HEK293 (cell line): ENCODE data around the gene EBF3.
A peak's percentile ranks its signal among the peaks of the same experiment; 100 is the strongest.

Experiments used
- GLIS1 ChIP-seq: fragments of 450-650 bp; formaldehyde crosslinking; IDR thresholded peaks from 2 replicates; pipeline ENCODE4 v1.5.1; 2016; ENCODE audit warnings: missing biosample characterization, missing genetic modification characterization
- HOXA7 ChIP-seq: sonication (generic); formaldehyde crosslinking; IDR thresholded peaks from 2 replicates; pipeline ENCODE4 v1.8.1; 2022; ENCODE audit warnings: missing genetic modification reagents, borderline replicate concordance
- KLF7 ChIP-seq: fragments of 450-650 bp; formaldehyde crosslinking; IDR thresholded peaks from 2 replicates; pipeline ENCODE4 v1.5.1; 2016; ENCODE audit warnings: missing biosample characterization, missing genetic modification characterization, borderline replicate concordance
- ZBTB17 ChIP-seq: fragments of 450-650 bp; formaldehyde crosslinking; IDR thresholded peaks from 2 replicates; pipeline ENCODE4 v1.5.1; 2016; ENCODE audit warnings: missing biosample characterization, missing genetic modification characterization
- ZBTB7A ChIP-seq: fragments of 450-650 bp; formaldehyde crosslinking; IDR thresholded peaks from 2 replicates; pipeline ENCODE4 v1.5.1; 2016; ENCODE audit warnings: low read depth, missing biosample characterization, missing genetic modification characterization
- ZNF121 ChIP-seq: fragments of 450-650 bp; formaldehyde crosslinking; IDR thresholded peaks from 2 replicates; pipeline ENCODE4 v1.5.1; 2016; ENCODE audit warnings: missing biosample characterization, missing genetic modification characterization
- ZNF174 ChIP-seq: fragments of 450-650 bp; formaldehyde crosslinking; IDR thresholded peaks from 2 replicates; pipeline ENCODE4 v1.5.0; 2017; ENCODE audit warnings: missing biosample characterization, mild to moderate bottlenecking, missing genetic modification characterization
- ZNF221 ChIP-seq: fragments of 450-650 bp; formaldehyde crosslinking; IDR thresholded peaks from 2 replicates; pipeline ENCODE4 v1.5.1; 2017; ENCODE audit warnings: missing biosample characterization, missing genetic modification characterization, borderline replicate concordance
- ZNF302 ChIP-seq: fragments of 450-650 bp; formaldehyde crosslinking; IDR thresholded peaks from 2 replicates; pipeline ENCODE4 v1.5.1; 2016; ENCODE audit warnings: missing biosample characterization, missing genetic modification characterization, low read depth
- ZNF394 ChIP-seq: fragments of 450-650 bp; formaldehyde crosslinking; IDR thresholded peaks from 2 replicates; pipeline ENCODE4 v1.5.1; 2016; ENCODE audit warnings: missing biosample characterization, missing genetic modification characterization, mild to moderate bottlenecking, moderate library complexity, borderline replicate concordance
- ZNF404 ChIP-seq: fragments of 450-650 bp; formaldehyde crosslinking; IDR thresholded peaks from 2 replicates; pipeline ENCODE4 v1.5.1; 2017; ENCODE audit warnings: missing biosample characterization, missing genetic modification characterization
- ZNF416 ChIP-seq: fragments of 450-650 bp; formaldehyde crosslinking; IDR thresholded peaks from 2 replicates; pipeline ENCODE4 v1.5.1; 2016; ENCODE audit warnings: missing biosample characterization, missing genetic modification characterization
- ZNF423 ChIP-seq: fragments of 450-650 bp; formaldehyde crosslinking; IDR thresholded peaks from 2 replicates; pipeline ENCODE4 v1.5.1; 2016; ENCODE audit warnings: missing biosample characterization, missing genetic modification characterization
- ZNF548 ChIP-seq: fragments of 450-650 bp; formaldehyde crosslinking; IDR thresholded peaks from 2 replicates; pipeline ENCODE4 v1.5.1; 2016; ENCODE audit warnings: missing biosample characterization, missing genetic modification characterization
- ZNF549 ChIP-seq: fragments of 450-650 bp; IDR thresholded peaks from 2 replicates; pipeline ENCODE4 v1.5.1; 2018; ENCODE audit warnings: missing biosample characterization, missing genetic modification characterization, mild to moderate bottlenecking, inconsistent platforms, moderate library complexity
- ZNF585B ChIP-seq: fragments of 450-650 bp; formaldehyde crosslinking; IDR thresholded peaks from 2 replicates; pipeline ENCODE4 v1.5.1; 2016; ENCODE audit warnings: missing biosample characterization, missing genetic modification characterization
- ZNF596 ChIP-seq: fragments of 450-650 bp; IDR thresholded peaks from 2 replicates; pipeline ENCODE4 v1.5.0; 2018; ENCODE audit warnings: missing biosample characterization, mild to moderate bottlenecking, missing genetic modification characterization, moderate library complexity
- ZNF76 ChIP-seq: fragments of 450-650 bp; formaldehyde crosslinking; IDR thresholded peaks from 2 replicates; pipeline ENCODE4; 2016; ENCODE audit warnings: low read depth, missing biosample characterization, missing genetic modification characterization, borderline replicate concordance
- ZNF768 ChIP-seq: fragments of 450-650 bp; formaldehyde crosslinking; IDR thresholded peaks from 2 replicates; pipeline ENCODE4 v1.5.1; 2018; ENCODE audit warnings: missing biosample characterization, mild to moderate bottlenecking, missing genetic modification characterization
- ZSCAN23 ChIP-seq: fragments of 450-650 bp; formaldehyde crosslinking; IDR thresholded peaks from 2 replicates; pipeline ENCODE4 v1.5.1; 2016; ENCODE audit warnings: missing biosample characterization, missing genetic modification characterization
- TF ChIP-seq, protein P1 (sequence below): fragments of 450-650 bp; formaldehyde crosslinking; IDR thresholded peaks from 2 replicates; pipeline ENCODE4 v1.5.1; 2017; ENCODE audit warnings: missing biosample characterization, missing genetic modification characterization
- TF ChIP-seq, protein P2 (sequence below): fragments of 450-650 bp; formaldehyde crosslinking; IDR thresholded peaks from 2 replicates; pipeline ENCODE4 v1.5.1; 2016; ENCODE audit warnings: missing biosample characterization, missing genetic modification characterization, borderline replicate concordance
- TF ChIP-seq, protein P3 (sequence below): fragments of 450-650 bp; formaldehyde crosslinking; IDR thresholded peaks from 2 replicates; pipeline ENCODE4; 2016; ENCODE audit warnings: missing biosample characterization, missing genetic modification characterization
- TF ChIP-seq, protein P4 (sequence below): fragments of 450-650 bp; formaldehyde crosslinking; IDR thresholded peaks from 2 replicates; pipeline ENCODE4 v1.5.1; 2017; ENCODE audit warnings: missing biosample characterization, missing genetic modification characterization
- TF ChIP-seq, protein P5 (sequence below): fragments of 450-650 bp; IDR thresholded peaks from 2 replicates; pipeline ENCODE4 v1.5.1; 2018; ENCODE audit warnings: missing biosample characterization, mild to moderate bottlenecking, missing genetic modification characterization
- TF ChIP-seq, protein P6 (sequence below): fragments of 450-650 bp; formaldehyde crosslinking; IDR thresholded peaks from 2 replicates; pipeline ENCODE4 v1.5.1; 2016; ENCODE audit warnings: missing biosample characterization, missing genetic modification characterization
- TF ChIP-seq, protein P7 (sequence below): fragments of 450-650 bp; formaldehyde crosslinking; IDR thresholded peaks from 2 replicates; pipeline ENCODE4 v1.5.1; 2016; ENCODE audit warnings: missing biosample characterization, missing genetic modification characterization

Gene EBF3

DNA sequence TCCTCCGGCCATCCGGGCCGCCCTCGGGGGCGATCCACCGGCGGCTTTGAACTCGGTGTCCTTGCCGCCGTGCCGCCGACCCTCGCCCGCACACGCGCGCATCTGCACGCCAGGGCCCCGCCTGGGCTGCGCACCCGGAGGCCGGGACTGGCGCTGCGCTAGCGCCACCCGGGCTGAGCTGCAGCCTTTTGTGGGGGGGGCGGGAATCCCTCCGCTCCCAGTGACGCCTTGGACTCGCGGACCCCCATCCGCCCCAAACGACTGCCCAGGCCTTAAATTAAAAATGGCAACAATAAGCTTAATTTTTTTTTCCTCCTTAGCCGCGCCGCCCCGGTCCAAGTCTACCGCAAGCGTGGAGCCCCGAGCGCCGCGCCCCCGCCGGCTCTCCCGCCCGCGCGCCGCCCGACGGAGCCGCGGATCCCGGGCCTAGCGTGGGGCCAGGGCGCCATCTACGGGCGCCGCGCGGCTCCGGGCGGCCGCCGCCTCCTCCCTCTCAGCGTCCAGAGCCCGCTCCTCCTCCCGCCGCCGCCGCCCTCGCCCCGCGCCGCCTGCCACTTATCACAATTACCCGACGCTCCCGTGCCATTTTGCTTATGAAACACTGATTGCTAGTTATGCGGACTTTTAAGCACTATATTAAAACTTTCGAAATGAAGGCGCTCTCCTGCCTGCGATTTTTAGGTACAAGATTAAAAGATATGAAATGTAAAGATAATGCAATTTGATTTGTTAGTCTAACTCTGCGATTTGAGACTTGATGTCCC is 7.5 kb upstream of the EBF3 start (continued):
- TF ChIP-seq, protein P1, sequence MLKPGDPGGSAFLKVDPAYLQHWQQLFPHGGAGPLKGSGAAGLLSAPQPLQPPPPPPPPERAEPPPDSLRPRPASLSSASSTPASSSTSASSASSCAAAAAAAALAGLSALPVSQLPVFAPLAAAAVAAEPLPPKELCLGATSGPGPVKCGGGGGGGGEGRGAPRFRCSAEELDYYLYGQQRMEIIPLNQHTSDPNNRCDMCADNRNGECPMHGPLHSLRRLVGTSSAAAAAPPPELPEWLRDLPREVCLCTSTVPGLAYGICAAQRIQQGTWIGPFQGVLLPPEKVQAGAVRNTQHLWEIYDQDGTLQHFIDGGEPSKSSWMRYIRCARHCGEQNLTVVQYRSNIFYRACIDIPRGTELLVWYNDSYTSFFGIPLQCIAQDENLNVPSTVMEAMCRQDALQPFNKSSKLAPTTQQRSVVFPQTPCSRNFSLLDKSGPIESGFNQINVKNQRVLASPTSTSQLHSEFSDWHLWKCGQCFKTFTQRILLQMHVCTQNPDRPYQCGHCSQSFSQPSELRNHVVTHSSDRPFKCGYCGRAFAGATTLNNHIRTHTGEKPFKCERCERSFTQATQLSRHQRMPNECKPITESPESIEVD (tag by site-specific recombination) = no peak
- TF ChIP-seq ZNF549 (tag by site-specific recombination) (no peak), ZNF416 (no peak), GLIS1 (tag by site-specific recombination) (no peak), ZNF302 (tag by site-specific recombination) (no peak), ZNF394 (tag by site-specific recombination) (no peak), ZNF121 (tag by site-specific recombination) (no peak), ZNF423 (tag by site-specific recombination) (peak; percentile 42; the same call in 1 of the 2 replicates), ZNF174 (tag by site-specific recombination) (no peak), ZNF768 (tag by site-specific recombination) (no peak), ZNF221 (tag by site-specific recombination) (no peak), ZNF585B (no peak), ZBTB7A (tag by site-specific recombination) (no peak), ZSCAN23 (tag by site-specific recombination) (no peak), ZBTB17 (tag by site-specific recombination) (peak; percentile 21; the same call in 1 of the 2 replicates), KLF7 (tag by site-specific recombination) (no peak), ZNF76 (tag by site-specific recombination) (no peak), ZNF596 (tag by site-specific recombination) (no peak), HOXA7 (CRISPR knock-in tag) (no peak), ZNF548 (tag by site-specific recombination) (no peak), ZNF404 (tag by site-specific recombination) (no peak)
- TF ChIP-seq, protein P2, sequence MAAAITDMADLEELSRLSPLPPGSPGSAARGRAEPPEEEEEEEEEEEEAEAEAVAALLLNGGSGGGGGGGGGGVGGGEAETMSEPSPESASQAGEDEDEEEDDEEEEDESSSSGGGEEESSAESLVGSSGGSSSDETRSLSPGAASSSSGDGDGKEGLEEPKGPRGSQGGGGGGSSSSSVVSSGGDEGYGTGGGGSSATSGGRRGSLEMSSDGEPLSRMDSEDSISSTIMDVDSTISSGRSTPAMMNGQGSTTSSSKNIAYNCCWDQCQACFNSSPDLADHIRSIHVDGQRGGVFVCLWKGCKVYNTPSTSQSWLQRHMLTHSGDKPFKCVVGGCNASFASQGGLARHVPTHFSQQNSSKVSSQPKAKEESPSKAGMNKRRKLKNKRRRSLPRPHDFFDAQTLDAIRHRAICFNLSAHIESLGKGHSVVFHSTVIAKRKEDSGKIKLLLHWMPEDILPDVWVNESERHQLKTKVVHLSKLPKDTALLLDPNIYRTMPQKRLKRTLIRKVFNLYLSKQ (tag by site-specific recombination) = no peak
- TF ChIP-seq, protein P3, sequence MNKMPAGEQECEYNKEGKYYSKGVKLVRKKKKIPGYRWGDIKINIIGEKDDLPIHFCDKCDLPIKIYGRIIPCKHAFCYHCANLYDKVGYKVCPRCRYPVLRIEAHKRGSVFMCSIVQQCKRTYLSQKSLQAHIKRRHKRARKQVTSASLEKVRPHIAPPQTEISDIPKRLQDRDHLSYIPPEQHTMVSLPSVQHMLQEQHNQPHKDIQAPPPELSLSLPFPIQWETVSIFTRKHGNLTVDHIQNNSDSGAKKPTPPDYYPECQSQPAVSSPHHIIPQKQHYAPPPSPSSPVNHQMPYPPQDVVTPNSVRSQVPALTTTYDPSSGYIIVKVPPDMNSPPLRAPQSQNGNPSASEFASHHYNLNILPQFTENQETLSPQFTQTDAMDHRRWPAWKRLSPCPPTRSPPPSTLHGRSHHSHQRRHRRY (tag by site-specific recombination) = no peak
- TF ChIP-seq, protein P4, sequence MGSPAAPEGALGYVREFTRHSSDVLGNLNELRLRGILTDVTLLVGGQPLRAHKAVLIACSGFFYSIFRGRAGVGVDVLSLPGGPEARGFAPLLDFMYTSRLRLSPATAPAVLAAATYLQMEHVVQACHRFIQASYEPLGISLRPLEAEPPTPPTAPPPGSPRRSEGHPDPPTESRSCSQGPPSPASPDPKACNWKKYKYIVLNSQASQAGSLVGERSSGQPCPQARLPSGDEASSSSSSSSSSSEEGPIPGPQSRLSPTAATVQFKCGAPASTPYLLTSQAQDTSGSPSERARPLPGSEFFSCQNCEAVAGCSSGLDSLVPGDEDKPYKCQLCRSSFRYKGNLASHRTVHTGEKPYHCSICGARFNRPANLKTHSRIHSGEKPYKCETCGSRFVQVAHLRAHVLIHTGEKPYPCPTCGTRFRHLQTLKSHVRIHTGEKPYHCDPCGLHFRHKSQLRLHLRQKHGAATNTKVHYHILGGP (tag by site-specific recombination) = no peak
- TF ChIP-seq, protein P5, sequence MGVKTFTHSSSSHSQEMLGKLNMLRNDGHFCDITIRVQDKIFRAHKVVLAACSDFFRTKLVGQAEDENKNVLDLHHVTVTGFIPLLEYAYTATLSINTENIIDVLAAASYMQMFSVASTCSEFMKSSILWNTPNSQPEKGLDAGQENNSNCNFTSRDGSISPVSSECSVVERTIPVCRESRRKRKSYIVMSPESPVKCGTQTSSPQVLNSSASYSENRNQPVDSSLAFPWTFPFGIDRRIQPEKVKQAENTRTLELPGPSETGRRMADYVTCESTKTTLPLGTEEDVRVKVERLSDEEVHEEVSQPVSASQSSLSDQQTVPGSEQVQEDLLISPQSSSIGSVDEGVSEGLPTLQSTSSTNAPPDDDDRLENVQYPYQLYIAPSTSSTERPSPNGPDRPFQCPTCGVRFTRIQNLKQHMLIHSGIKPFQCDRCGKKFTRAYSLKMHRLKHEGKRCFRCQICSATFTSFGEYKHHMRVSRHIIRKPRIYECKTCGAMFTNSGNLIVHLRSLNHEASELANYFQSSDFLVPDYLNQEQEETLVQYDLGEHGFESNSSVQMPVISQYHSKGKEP (tag by site-specific recombination) = no peak
- TF ChIP-seq, protein P6, sequence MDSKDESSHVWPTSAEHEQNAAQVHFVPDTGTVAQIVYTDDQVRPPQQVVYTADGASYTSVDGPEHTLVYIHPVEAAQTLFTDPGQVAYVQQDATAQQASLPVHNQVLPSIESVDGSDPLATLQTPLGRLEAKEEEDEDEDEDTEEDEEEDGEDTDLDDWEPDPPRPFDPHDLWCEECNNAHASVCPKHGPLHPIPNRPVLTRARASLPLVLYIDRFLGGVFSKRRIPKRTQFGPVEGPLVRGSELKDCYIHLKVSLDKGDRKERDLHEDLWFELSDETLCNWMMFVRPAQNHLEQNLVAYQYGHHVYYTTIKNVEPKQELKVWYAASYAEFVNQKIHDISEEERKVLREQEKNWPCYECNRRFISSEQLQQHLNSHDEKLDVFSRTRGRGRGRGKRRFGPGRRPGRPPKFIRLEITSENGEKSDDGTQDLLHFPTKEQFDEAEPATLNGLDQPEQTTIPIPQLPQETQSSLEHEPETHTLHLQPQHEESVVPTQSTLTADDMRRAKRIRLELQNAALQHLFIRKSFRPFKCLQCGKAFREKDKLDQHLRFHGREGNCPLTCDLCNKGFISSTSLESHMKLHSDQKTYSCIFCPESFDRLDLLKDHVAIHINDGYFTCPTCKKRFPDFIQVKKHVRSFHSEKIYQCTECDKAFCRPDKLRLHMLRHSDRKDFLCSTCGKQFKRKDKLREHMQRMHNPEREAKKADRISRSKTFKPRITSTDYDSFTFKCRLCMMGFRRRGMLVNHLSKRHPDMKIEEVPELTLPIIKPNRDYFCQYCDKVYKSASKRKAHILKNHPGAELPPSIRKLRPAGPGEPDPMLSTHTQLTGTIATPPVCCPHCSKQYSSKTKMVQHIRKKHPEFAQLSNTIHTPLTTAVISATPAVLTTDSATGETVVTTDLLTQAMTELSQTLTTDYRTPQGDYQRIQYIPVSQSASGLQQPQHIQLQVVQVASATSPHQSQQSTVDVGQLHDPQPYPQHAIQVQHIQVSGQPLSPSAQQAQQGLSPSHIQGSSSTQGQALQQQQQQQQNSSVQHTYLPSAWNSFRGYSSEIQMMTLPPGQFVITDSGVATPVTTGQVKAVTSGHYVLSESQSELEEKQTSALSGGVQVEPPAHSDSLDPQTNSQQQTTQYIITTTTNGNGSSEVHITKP = peak; percentile 79
- TF ChIP-seq, protein P7, sequence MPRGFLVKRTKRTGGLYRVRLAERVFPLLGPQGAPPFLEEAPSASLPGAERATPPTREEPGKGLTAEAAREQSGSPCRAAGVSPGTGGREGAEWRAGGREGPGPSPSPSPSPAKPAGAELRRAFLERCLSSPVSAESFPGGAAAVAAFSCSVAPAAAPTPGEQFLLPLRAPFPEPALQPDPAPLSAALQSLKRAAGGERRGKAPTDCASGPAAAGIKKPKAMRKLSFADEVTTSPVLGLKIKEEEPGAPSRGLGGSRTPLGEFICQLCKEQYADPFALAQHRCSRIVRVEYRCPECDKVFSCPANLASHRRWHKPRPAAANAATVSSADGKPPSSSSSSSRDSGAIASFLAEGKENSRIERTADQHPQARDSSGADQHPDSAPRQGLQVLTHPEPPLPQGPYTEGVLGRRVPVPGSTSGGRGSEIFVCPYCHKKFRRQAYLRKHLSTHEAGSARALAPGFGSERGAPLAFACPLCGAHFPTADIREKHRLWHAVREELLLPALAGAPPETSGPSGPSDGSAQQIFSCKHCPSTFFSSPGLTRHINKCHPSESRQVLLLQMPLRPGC = no peak
